DOHH2 (cell line): Measurements from ENCODE around the gene FBXW2.

Source experiments
- H3F3A ChIP-seq: fragments of 200-600 bp; sonication (generic), shearing (Covaris generic); 2 replicates; pipeline ENCODE4 v1.6.0; 2016; ENCODE audit warnings: antibody characterized with exemption, mild to moderate bottlenecking; ENCODE audit not compliant: control insufficient read depth, insufficient read depth
- H3K27ac ChIP-seq: fragments of 200-600 bp; sonication (generic); 2 replicates; pipeline ENCODE4 v1.5.1; 2014; ENCODE audit warnings: low read depth, mild to moderate bottlenecking, low read length, moderate library complexity
- H3K27me3 ChIP-seq: fragments of 200-600 bp; sonication (generic); 2 replicates; pipeline ENCODE4 v1.6.1; 2014; ENCODE audit warnings: mild to moderate bottlenecking, low read length, mixed read lengths; ENCODE audit not compliant: control insufficient read depth
- H3K36me3 ChIP-seq: fragments of 200-600 bp; sonication (generic); 2 replicates; pipeline ENCODE4 v1.6.1; 2014; ENCODE audit warnings: mild to moderate bottlenecking, low read length, moderate library complexity, mixed read lengths; ENCODE audit not compliant: control insufficient read depth
- H3K4me1 ChIP-seq: fragments of 200-600 bp; sonication (generic); 2 replicates; pipeline ENCODE4 v1.6.1; 2014; ENCODE audit warnings: mild to moderate bottlenecking, low read length, mixed read lengths; ENCODE audit not compliant: control insufficient read depth
- H3K4me2 ChIP-seq: fragments of 200-600 bp; sonication (generic); 2 replicates; pipeline ENCODE4 v1.6.0; 2014; ENCODE audit warnings: mild to moderate bottlenecking, low read length, moderate library complexity
- H3K4me3 ChIP-seq: fragments of 200-600 bp; sonication (generic); 2 replicates; pipeline ENCODE4 v1.5.1; 2014; ENCODE audit warnings: mild to moderate bottlenecking, low read length, mixed read lengths
- H3K79me2 ChIP-seq: fragments of 200-600 bp; sonication (generic); 2 replicates; pipeline ENCODE4 v1.6.1; 2014; ENCODE audit warnings: mild to moderate bottlenecking, low read length, mixed read lengths; ENCODE audit not compliant: control insufficient read depth
- H3K9me2 ChIP-seq: fragments of 200-600 bp; sonication (generic); replicated peaks from 2 replicates; pipeline ENCODE4 v1.6.1; 2014; ENCODE audit warnings: mild to moderate bottlenecking, low read length, mixed read lengths; ENCODE audit not compliant: control insufficient read depth
- H3K9me3 ChIP-seq: fragments of 200-600 bp; sonication (generic); 2 replicates; pipeline ENCODE4 v1.6.1; 2014; ENCODE audit warnings: antibody characterized with exemption, low read length, mixed read lengths; ENCODE audit not compliant: control insufficient read depth, insufficient read depth
- H4K20me1 ChIP-seq: fragments of 200-600 bp; sonication (generic); 2 replicates; pipeline ENCODE4 v1.6.0; 2014; ENCODE audit warnings: low read depth, mild to moderate bottlenecking, antibody characterized with exemption, low read length, moderate library complexity; ENCODE audit not compliant: control insufficient read depth, insufficient read depth
- EZH2phosphoT487 ChIP-seq: fragments of 200-600 bp; sonication (generic); IDR thresholded peaks from 2 replicates; pipeline ENCODE4 v1.6.1; 2017; ENCODE audit warnings: borderline replicate concordance, mild to moderate bottlenecking, antibody characterized with exemption, low read length, moderate library complexity, mixed read lengths
- TF ChIP-seq, protein P1 (sequence below): fragments of 200-600 bp; sonication (generic); IDR thresholded peaks from one replicate; pipeline ENCODE4 v1.5.1; 2014; ENCODE audit warnings: antibody characterized with exemption, mild to moderate bottlenecking, low read depth, low read length; ENCODE audit not compliant: poor library complexity, severe bottlenecking

FBXW2 gene

DNA sequence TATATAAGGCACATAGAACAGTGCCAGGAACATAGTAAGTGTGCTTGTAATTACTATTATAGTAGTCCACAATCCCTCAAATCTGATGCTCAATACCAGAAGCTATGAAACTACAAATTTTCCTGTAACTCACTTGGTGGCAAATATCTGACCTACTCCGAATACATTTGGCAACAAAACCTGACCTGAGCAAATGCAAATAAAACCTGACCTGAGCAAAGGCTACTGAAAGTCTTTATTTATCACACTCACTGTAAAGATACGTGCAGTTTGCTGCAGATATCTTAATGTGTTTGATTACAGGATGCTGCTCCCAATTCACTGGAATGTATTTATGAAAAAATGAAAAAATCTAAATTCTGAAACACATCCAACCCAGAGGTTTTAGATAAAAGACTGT, 86.0 kb downstream of the FBXW2 start:
- Histone ChIP-seq H3K27me3 (no peaks in the 10 kb centered on the region), H3K9me3 (no peaks in the 10 kb centered on the region), H3K4me3 (no peak overlapping the region), H3K27ac (no peak overlapping the region), H4K20me1 (no peaks in the 10 kb centered on the region), H3K9me2 (no peaks in the 10 kb centered on the region), H3K4me1 (peaks cover 23% of the 10 kb centered on the region), H3K4me2 (no peak overlapping the region), H3K36me3 (no peaks in the 10 kb centered on the region), H3K79me2 (peaks cover 7% of the 10 kb centered on the region), H3F3A (peaks cover 6% of the 10 kb centered on the region; the same call in 1 of the 2 replicates)
- TF ChIP-seq EZH2phosphoT487, result no peak
- TF ChIP-seq, protein P1, sequence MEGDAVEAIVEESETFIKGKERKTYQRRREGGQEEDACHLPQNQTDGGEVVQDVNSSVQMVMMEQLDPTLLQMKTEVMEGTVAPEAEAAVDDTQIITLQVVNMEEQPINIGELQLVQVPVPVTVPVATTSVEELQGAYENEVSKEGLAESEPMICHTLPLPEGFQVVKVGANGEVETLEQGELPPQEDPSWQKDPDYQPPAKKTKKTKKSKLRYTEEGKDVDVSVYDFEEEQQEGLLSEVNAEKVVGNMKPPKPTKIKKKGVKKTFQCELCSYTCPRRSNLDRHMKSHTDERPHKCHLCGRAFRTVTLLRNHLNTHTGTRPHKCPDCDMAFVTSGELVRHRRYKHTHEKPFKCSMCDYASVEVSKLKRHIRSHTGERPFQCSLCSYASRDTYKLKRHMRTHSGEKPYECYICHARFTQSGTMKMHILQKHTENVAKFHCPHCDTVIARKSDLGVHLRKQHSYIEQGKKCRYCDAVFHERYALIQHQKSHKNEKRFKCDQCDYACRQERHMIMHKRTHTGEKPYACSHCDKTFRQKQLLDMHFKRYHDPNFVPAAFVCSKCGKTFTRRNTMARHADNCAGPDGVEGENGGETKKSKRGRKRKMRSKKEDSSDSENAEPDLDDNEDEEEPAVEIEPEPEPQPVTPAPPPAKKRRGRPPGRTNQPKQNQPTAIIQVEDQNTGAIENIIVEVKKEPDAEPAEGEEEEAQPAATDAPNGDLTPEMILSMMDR, result no peak
